HG03060 (cell line): Measurements from ENCODE around the gene CPED1.
A peak's percentile ranks its signal among the peaks of the same experiment; 100 is the strongest.

Experiments
- ATAC-seq: cut with Tn5 transposase; IDR thresholded peaks from one replicate; pipeline ENCODE4 v1.9.1; 2021; ENCODE audit warnings: low read depth, moderate number of reproducible peaks; ENCODE audit not compliant: unreplicated experiment

CPED1 gene

GRCh38 chr7:121081327-121081936 is 92.9 kb downstream of the CPED1 start:
- peak; percentile 90 for ATAC-seq

- ATAC-seq: no peak
These were observed 94.0 kb downstream of the CPED1 start for GRCh38 chr7:121082400-121083101.

- no peak for ATAC-seq
These were observed 94.8 kb downstream of the CPED1 start for GRCh38 chr7:121083138-121083789.

- no peak for ATAC-seq
These were observed 95.3 kb downstream of the CPED1 start for GRCh38 chr7:121083790-121084251.

GRCh38 chr7:121084256-121084655 is 95.7 kb downstream of the CPED1 start:
- ATAC-seq: no peak

- ATAC-seq: no peak
These were observed 96.3 kb downstream of the CPED1 start for GRCh38 chr7:121084748-121085336.

GRCh38 chr7:121085922-121086321 is 97.4 kb downstream of the CPED1 start:
- no peak for ATAC-seq

GRCh38 chr7:121088870-121089269 is 100.4 kb downstream of the CPED1 start:
- ATAC-seq: no peak

- ATAC-seq: no peak
These were observed 106.3 kb downstream of the CPED1 start for GRCh38 chr7:121094829-121095228.

GRCh38 chr7:121097577-121097976 is 109.1 kb downstream of the CPED1 start:
- ATAC-seq: no peak

- no peak for ATAC-seq
These were observed 111.1 kb downstream of the CPED1 start for GRCh38 chr7:121099572-121099971.

GRCh38 chr7:121101083-121101482 is 112.6 kb downstream of the CPED1 start:
- no peak for ATAC-seq

GRCh38 chr7:121101621-121102020 is 113.1 kb downstream of the CPED1 start:
- no peak for ATAC-seq

- no peak for ATAC-seq
These were observed 114.1 kb downstream of the CPED1 start for GRCh38 chr7:121102619-121103018.

- ATAC-seq: no peak
These were observed 114.6 kb downstream of the CPED1 start for GRCh38 chr7:121103086-121103485.

GRCh38 chr7:121103579-121103978 is 115.1 kb downstream of the CPED1 start:
- ATAC-seq: no peak

GRCh38 chr7:121105262-121105661 is 116.8 kb downstream of the CPED1 start:
- no peak for ATAC-seq

GRCh38 chr7:121107923-121108498 is 119.5 kb downstream of the CPED1 start:
- peak; percentile 61 for ATAC-seq

- no peak for ATAC-seq
These were observed 120.6 kb downstream of the CPED1 start for GRCh38 chr7:121109145-121109544.

- no peak for ATAC-seq
These were observed 124.8 kb downstream of the CPED1 start for GRCh38 chr7:121113288-121113687.

GRCh38 chr7:121116396-121116795 is 127.9 kb downstream of the CPED1 start:
- no peak for ATAC-seq
